HCT116 (cell line): ENCODE measurements around the gene ZSWIM4. TPM values are rescaled to one million over a fixed set of nuclear protein-coding genes. Genes with fewer than 3 reads are reported as not detected.

Source experiments
- ATAC-seq: fragments of 200-7000 bp; cut with Tn5 transposase; 2 replicates; pipeline ENCODE4 v1.9.1; 2020; ENCODE audit warnings: mild to moderate bottlenecking, moderate library complexity
- BruUV-seq: library from RNA; stranded (reverse); fragments of 400-500 nt; replicated peaks from 2 replicates; lab custom pipeline; 2021; lab: Mats Ljungman, UMichigan
- CTCF ChIA-PET: fragments of 300-600 bp; sonication (Branson Sonifier 250); formaldehyde crosslinking; loops from one replicate; lab custom pipeline; 2021; ENCODE audit warnings: antibody characterized with exemption; lab: Charles Lee
- POLR2A ChIA-PET: fragments of 300-600, 350-600 bp; sonication (Branson Sonifier 250); formaldehyde crosslinking; loops from one replicate; lab custom pipeline; 2021; ENCODE audit warnings: antibody characterized with exemption; lab: Charles Lee
- RAD21 ChIA-PET, 2 experiments: fragments of 300-600 bp; sonication (Branson Sonifier 250); formaldehyde crosslinking; loops; one replicate each; lab custom pipeline; 2023; ENCODE audit warnings: low total read pairs in 2 of 2; ENCODE audit not compliant: uncharacterized antibody in 2 of 2, unreplicated experiment in 2 of 2, low non-redundant PET in 1 of 2; lab: Charles Lee
- DNase-seq: peaks from one replicate; pipeline ENCODE4 v3.0.0-alpha.2; 2010; ENCODE audit warnings: low read depth, low spot score
- H2AFZ ChIP-seq: fragments of 200-600 bp; shearing (Covaris generic), sonication (generic); 2 replicates; pipeline ENCODE4 v1.6.1; 2017; ENCODE audit warnings: low read depth, mixed run types, mixed read lengths, antibody characterized with exemption, low read length; ENCODE audit not compliant: poor library complexity, severe bottlenecking
- H3K27ac ChIP-seq: 2 replicates; pipeline ENCODE4 v1.5.1; 2012; ENCODE audit warnings: low read depth, low read length
- H3K27me3 ChIP-seq: fragments of 200-600 bp; sonication (generic); 2 replicates; pipeline ENCODE4 v1.6.1; 2016; ENCODE audit warnings: mixed run types, low read length, mixed read lengths; ENCODE audit not compliant: insufficient read depth
- H3K36me3 ChIP-seq, 2 experiments: fragments of 200-500 bp in 1 of 2; fragments of 200-600 bp in 1 of 2; sonication (Bioruptor generic) in 1 of 2; sonication (generic) in 1 of 2; 2 replicates each; pipeline versions ENCODE4 v1.5.1 to v1.6.1; 2014 to 2016; ENCODE audit warnings: low read length in 2 of 2, inconsistent platforms in 1 of 2, mixed read lengths in 1 of 2, mixed run types in 1 of 2; ENCODE audit not compliant: insufficient read depth in 2 of 2, control insufficient read depth in 1 of 2
- H3K4me1 ChIP-seq, 2 experiments: fragments of 200-600 bp in 1 of 2; sonication (generic) in 1 of 2; 2 replicates each; pipeline versions ENCODE4 v1.5.1 to v1.6.1; 2012 to 2017; ENCODE audit warnings: low read length in 2 of 2, inconsistent platforms in 1 of 2, mild to moderate bottlenecking in 1 of 2, mixed read lengths in 1 of 2, mixed run types in 1 of 2, moderate library complexity in 1 of 2; ENCODE audit not compliant: insufficient read depth in 2 of 2, control insufficient read depth in 1 of 2
- H3K4me2 ChIP-seq: fragments of 200-600 bp; sonication (generic); 2 replicates; pipeline ENCODE4 v1.6.1; 2017; ENCODE audit warnings: mixed run types, low read length, mixed read lengths
- H3K4me3 ChIP-seq, 2 experiments: fragments of 200-600 bp in 1 of 2; sonication (generic) in 1 of 2; replicated peaks in 1 of 2; 2 replicates each; pipeline ENCODE4 v1.5.1; 2011 to 2016; ENCODE audit warnings: low read length in 2 of 2, control low read depth in 1 of 2, low read depth in 1 of 2, mild to moderate bottlenecking in 1 of 2, mixed read lengths in 1 of 2, mixed run types in 1 of 2
- H3K79me2 ChIP-seq: fragments of 200-600 bp; sonication (generic); 2 replicates; pipeline ENCODE4 v1.6.1; 2017; ENCODE audit warnings: mild to moderate bottlenecking, mixed run types, low read length, moderate library complexity, mixed read lengths; ENCODE audit not compliant: insufficient read depth
- H3K9ac ChIP-seq: fragments of 200-600 bp; sonication (generic); 2 replicates; pipeline ENCODE4 v1.6.1; 2016; ENCODE audit warnings: low read length, mixed read lengths
- H3K9me2 ChIP-seq: fragments of 200-600 bp; sonication (generic), shearing (Covaris generic); 2 replicates; pipeline ENCODE4 v1.6.1; 2017; ENCODE audit warnings: mixed run types, mild to moderate bottlenecking, moderate library complexity; ENCODE audit not compliant: insufficient read depth
- H3K9me3 ChIP-seq, 2 experiments: fragments of 200-500 bp in 1 of 2; fragments of 200-600 bp in 1 of 2; sonication (Bioruptor generic) in 1 of 2; sonication (generic) in 1 of 2; 2 replicates each; pipeline ENCODE4 v1.6.1; 2014 to 2017; ENCODE audit warnings: low read length in 2 of 2, mixed read lengths in 2 of 2, inconsistent platforms in 1 of 2, low read depth in 1 of 2, mild to moderate bottlenecking in 1 of 2, mixed run types in 1 of 2, moderate library complexity in 1 of 2; ENCODE audit not compliant: control insufficient read depth in 1 of 2, insufficient read depth in 1 of 2
- H4K20me1 ChIP-seq: fragments of 200-600 bp; sonication (generic), shearing (Covaris generic); 2 replicates; pipeline ENCODE4 v1.6.1; 2017; ENCODE audit warnings: mixed run types, mild to moderate bottlenecking, moderate library complexity; ENCODE audit not compliant: insufficient read depth
- CEBPB ChIP-seq: IDR thresholded peaks from 2 replicates; pipeline ENCODE4 v1.6.1; 2012; ENCODE audit warnings: low read depth
- EGR1 ChIP-seq: IDR thresholded peaks from 2 replicates; pipeline ENCODE4 v1.6.1; 2012; ENCODE audit warnings: low read depth
- ELF1 ChIP-seq: IDR thresholded peaks from 2 replicates; pipeline ENCODE4 v1.6.1; 2012; ENCODE audit warnings: low read depth, borderline replicate concordance
- EZH2 ChIP-seq: fragments of 200-600 bp; sonication (generic); IDR thresholded peaks from 2 replicates; pipeline ENCODE4 v1.6.1; 2017; ENCODE audit warnings: antibody characterized with exemption, mixed run types
- EZH2phosphoT487 ChIP-seq: fragments of 200-600 bp; IDR thresholded peaks from 2 replicates; pipeline ENCODE4 v1.6.1; 2018; ENCODE audit warnings: antibody characterized with exemption, borderline replicate concordance
- FOSL1 ChIP-seq: IDR thresholded peaks from 2 replicates; pipeline ENCODE4 v1.6.1; 2012; ENCODE audit warnings: low read depth
- JUND ChIP-seq: IDR thresholded peaks from 2 replicates; pipeline ENCODE4 v1.6.1; 2012
- RAD21 ChIP-seq: IDR thresholded peaks from 2 replicates; pipeline ENCODE4 v1.6.1; 2012; ENCODE audit warnings: low read depth, mild to moderate bottlenecking
- SIN3A ChIP-seq: IDR thresholded peaks from 2 replicates; pipeline ENCODE4 v1.6.1; 2012; ENCODE audit warnings: low read depth
- SP1 ChIP-seq: IDR thresholded peaks from 2 replicates; pipeline ENCODE4 v1.6.1; 2012; ENCODE audit warnings: low read depth
- TCF7L2 ChIP-seq: IDR thresholded peaks from 2 replicates; pipeline ENCODE4 v1.7.0; 2011; ENCODE audit warnings: borderline replicate concordance, inconsistent platforms; ENCODE audit not compliant: insufficient read depth, insufficient read length; ENCODE audit errors: extremely low read depth
- ZFX ChIP-seq: fragments of 450-650 bp; IDR thresholded peaks from 2 replicates; pipeline ENCODE4 v1.6.1; 2017
- ZNF274 ChIP-seq: fragments of 200-500 bp; sonication (Bioruptor generic); IDR thresholded peaks from 2 replicates; pipeline ENCODE4 v1.6.1; 2014; ENCODE audit warnings: mild to moderate bottlenecking, low read depth, low read length, inconsistent platforms
- intact Hi-C: fragments of 100-400 bp; cut with micrococcal nuclease; formaldehyde crosslinking; loops from 2 replicates; pipeline ENCODE4 v1.10.0; 2022
- total RNA-seq: library from RNA; stranded (reverse); gene quantifications from one replicate; pipeline ENCODE4 v1.2.1, GENCODE V29; 2021; ENCODE audit not compliant: unreplicated experiment
- TF ChIP-seq, protein P1 (sequence below), 3 experiments: fragments of 200-600 bp in 1 of 3; sonication (generic) in 1 of 3; IDR thresholded peaks in 2 of 3; conservative IDR thresholded peaks in 1 of 3; 2 replicates each; pipeline ENCODE4 v1.5.1; 2012 to 2017; ENCODE audit warnings: low read depth in 2 of 3, low read length in 2 of 3, antibody characterized with exemption in 1 of 3, borderline replicate concordance in 1 of 3, control low read depth in 1 of 3, mild to moderate bottlenecking in 1 of 3, mixed read lengths in 1 of 3, mixed run types in 1 of 3, moderate library complexity in 1 of 3; ENCODE audit not compliant: insufficient read depth in 1 of 3

The ZSWIM4 gene
- total RNA-seq, 1 experiment from 2014 or later: 9.8 TPM

DNA sequence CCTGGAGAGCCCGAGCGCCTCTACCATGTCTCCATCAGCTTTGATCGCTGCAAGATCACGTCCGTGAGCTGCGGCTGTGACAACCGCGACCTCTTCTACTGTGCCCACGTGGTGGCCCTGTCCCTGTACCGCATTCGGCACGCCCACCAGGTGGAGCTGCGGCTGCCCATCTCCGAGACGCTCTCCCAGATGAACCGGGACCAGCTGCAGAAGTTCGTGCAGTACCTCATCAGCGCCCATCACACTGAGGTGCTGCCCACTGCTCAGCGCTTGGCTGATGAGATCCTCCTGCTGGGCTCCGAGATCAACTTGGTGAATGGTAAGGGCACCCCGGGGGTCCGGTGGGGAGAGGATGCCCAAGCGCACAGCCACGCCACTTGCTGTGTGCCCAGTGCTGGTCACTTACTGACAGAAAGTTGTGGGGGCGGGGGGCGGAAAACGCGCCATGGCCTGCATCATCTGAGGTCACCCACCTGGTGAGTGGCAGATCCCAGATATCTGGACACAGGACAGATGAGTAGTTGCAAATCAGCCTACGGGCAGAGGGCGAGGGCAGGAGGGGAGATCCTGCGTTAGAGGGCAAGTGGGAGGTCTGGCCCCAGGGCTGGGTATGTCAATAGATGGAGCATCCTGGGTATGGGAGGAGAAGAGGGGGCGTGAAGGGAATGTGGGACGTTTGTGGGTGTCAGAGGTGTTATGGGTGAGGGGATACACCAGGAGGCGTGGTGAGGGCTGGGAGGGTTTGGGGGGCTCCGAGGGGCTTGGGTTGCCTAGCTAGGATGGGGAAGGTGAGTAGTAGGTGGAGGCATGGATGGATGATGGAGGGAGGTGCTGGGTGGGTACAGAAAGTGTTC, 9.8 kb downstream of the ZSWIM4 start (continued):
- TF ChIP-seq SP1: no peak
- TF ChIP-seq EGR1: no peak
- TF ChIP-seq EZH2phosphoT487: no peak
- 0 out of 2 replicates have a peak, but pooled peaks have one; percentile 27 for TF ChIP-seq RAD21
- no peak for TF ChIP-seq ZFX
- no peak for TF ChIP-seq FOSL1
- no peak for TF ChIP-seq CEBPB
- TF ChIP-seq EZH2: no peak
- TF ChIP-seq, protein P1, sequence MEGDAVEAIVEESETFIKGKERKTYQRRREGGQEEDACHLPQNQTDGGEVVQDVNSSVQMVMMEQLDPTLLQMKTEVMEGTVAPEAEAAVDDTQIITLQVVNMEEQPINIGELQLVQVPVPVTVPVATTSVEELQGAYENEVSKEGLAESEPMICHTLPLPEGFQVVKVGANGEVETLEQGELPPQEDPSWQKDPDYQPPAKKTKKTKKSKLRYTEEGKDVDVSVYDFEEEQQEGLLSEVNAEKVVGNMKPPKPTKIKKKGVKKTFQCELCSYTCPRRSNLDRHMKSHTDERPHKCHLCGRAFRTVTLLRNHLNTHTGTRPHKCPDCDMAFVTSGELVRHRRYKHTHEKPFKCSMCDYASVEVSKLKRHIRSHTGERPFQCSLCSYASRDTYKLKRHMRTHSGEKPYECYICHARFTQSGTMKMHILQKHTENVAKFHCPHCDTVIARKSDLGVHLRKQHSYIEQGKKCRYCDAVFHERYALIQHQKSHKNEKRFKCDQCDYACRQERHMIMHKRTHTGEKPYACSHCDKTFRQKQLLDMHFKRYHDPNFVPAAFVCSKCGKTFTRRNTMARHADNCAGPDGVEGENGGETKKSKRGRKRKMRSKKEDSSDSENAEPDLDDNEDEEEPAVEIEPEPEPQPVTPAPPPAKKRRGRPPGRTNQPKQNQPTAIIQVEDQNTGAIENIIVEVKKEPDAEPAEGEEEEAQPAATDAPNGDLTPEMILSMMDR (IDR thresholded peaks at IDR 0.05 in 2 of 3, conservative IDR thresholded peaks at IDR 0.05 in 1 of 3; ENCODE audit: borderline replicate concordance in 1 of 3, insufficient read depth in 1 of 3, low read depth in 2 of 3, low read length in 2 of 3): peak in 2 of 3 experiments; percentile 57 to 59; a peak in 4 of 6 replicates
- no peak for TF ChIP-seq TCF7L2
- TF ChIP-seq SIN3A: no peak

DNA sequence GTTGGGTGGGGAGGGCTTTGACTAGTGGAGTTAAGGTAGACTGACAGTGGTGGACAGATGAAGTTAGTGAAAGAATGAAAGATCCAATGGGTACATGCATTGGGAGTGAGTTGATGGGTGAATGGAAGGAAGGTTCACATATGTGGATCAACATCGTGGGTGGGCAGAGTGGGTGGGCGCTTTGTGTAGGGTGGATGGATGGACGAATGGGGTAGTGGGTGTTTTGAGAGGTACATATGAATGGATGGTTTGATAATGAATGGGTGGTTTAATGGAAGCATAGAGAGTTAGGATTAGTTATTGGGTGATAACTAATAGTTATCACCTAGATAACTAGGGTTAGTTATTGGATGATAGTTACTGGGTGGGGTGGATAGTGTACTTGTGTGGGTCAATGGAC, 11.5 kb downstream of the ZSWIM4 start:
- Histone ChIP-seq H3K27me3 (no peaks in the 10 kb centered on the region), H3K36me3 (peaks cover 3 to 12% of the 10 kb centered on the region in 2 experiments; a peak in 2 of 4 replicates), H3K79me2 (no peaks in the 10 kb centered on the region), H3K4me1 (peaks cover 11 to 26% of the 10 kb centered on the region in 2 experiments), H3K9me2 (no peaks in the 10 kb centered on the region), H2AFZ (no peak overlapping the region), H3K4me2 (no peak overlapping the region), H3K27ac (no peak overlapping the region), H3K4me3 (no peak overlapping the region), H3K9me3 (peaks cover 0 to 2% of the 10 kb centered on the region in 2 experiments; a peak in 1 of 4 replicates), H4K20me1 (no peaks in the 10 kb centered on the region), H3K9ac (no peak overlapping the region)
- ATAC-seq (no peak), DNase-seq (no peak)
- ChIA-PET CTCF (no interaction called here), RAD21 (no interaction called here), POLR2A (no interaction called here)
- intact Hi-C loops: no loop called here
- no TSS peak for BruUV-seq
- no peak for TF ChIP-seq JUND
- no peak for TF ChIP-seq ZNF274
- TF ChIP-seq ELF1: no peak
